ENCODE data around the gene PPIL1. TPM values are rescaled to one million over a fixed set of nuclear protein-coding genes. Genes with fewer than 3 reads are reported as not detected.

The PPIL1 gene
- total and polyA plus RNA-seq, 2 donors (not counting 1 experiment from before 2014, with no cell fraction given), result 17.5 to 30.6 TPM

GRCh38 chr6:36875250-36875633 is 639 bp upstream of the PPIL1 start:
- peaks cover 3% of the 10 kb centered on the region for H3K4me1 ChIP-seq (ENCODE audit: control insufficient read depth, extremely low read depth, insufficient read depth, low read length)

GRCh38 chr6:36873612-36874442 is 776 bp downstream of the PPIL1 start:
- Histone ChIP-seq H3K4me2 (ENCODE audit: extremely low read depth, insufficient read depth, low read length) (peak overlapping the region; percentile 97), H3K27ac (ENCODE audit: insufficient read depth, low read length) (peak overlapping the region; percentile 98), H3K36me3 (ENCODE audit: control insufficient read depth, insufficient read depth, low read length) (no peaks in the 10 kb centered on the region), H3K9me3 (ENCODE audit: control insufficient read depth, insufficient read depth, low read depth, low read length) (no peaks in the 10 kb centered on the region), H4K20me1 (ENCODE audit: control insufficient read depth, extremely low read depth, insufficient read depth, low read length) (no peaks in the 10 kb centered on the region), H2AFZ (ENCODE audit: low read length) (peak overlapping the region; percentile 100), H3K4me3 (replicated peaks in 1 of 4; ENCODE audit: control extremely low read depth in 1 of 4, insufficient read depth in 1 of 4, low read depth in 3 of 4, low read length in 4 of 4) (peak overlapping the region; percentile 79 to 96 (median 94)), H3K9ac (ENCODE audit: insufficient read depth, low read length) (peak overlapping the region; percentile 97), H3K79me2 (ENCODE audit: control insufficient read depth, insufficient read depth, low read length) (peaks cover 14% of the 10 kb centered on the region), H3K27me3 (ENCODE audit: control insufficient read depth, insufficient read depth, low read length) (no peaks in the 10 kb centered on the region), H3K4me1 (ENCODE audit: control insufficient read depth, extremely low read depth, insufficient read depth, low read length) (peaks cover 3% of the 10 kb centered on the region)
- no peak for TF ChIP-seq EZH2 (IDR thresholded peaks at IDR 0.05; ENCODE audit: low read length, missing control alignments)
- DNase-seq (ENCODE audit: low read depth in 2 of 2), result peak in 1 of 2 donors; percentile 26

More at GRCh38 chr6:36875250-36875633, 639 bp upstream of the PPIL1 start:
- H3K27ac ChIP-seq (ENCODE audit: insufficient read depth, low read length), result peak overlapping the region; percentile 98
- H3K4me3 ChIP-seq (replicated peaks in 1 of 4; ENCODE audit: control extremely low read depth in 1 of 4, insufficient read depth in 1 of 4, low read depth in 3 of 4, low read length in 4 of 4), result peak overlapping the region; percentile 79 to 96 (median 94)
- peak overlapping the region; percentile 48 for H3K4me2 ChIP-seq (ENCODE audit: extremely low read depth, insufficient read depth, low read length)
- no peaks in the 10 kb centered on the region for H4K20me1 ChIP-seq (ENCODE audit: control insufficient read depth, extremely low read depth, insufficient read depth, low read length)
- TF ChIP-seq CTCF (conservative IDR thresholded peaks at IDR 0.05 in 1 of 2, IDR thresholded peaks at IDR 0.05 in 1 of 2; ENCODE audit: low read depth in 1 of 2, low read length in 2 of 2) (no peak), EZH2 (IDR thresholded peaks at IDR 0.05; ENCODE audit: low read length, missing control alignments) (no peak)
- peaks cover 14% of the 10 kb centered on the region for H3K79me2 ChIP-seq (ENCODE audit: control insufficient read depth, insufficient read depth, low read length)
- H3K27me3 ChIP-seq (ENCODE audit: control insufficient read depth, insufficient read depth, low read length), result no peaks in the 10 kb centered on the region
- H3K9me3 ChIP-seq (ENCODE audit: control insufficient read depth, insufficient read depth, low read depth, low read length), result no peaks in the 10 kb centered on the region
- no peaks in the 10 kb centered on the region for H3K36me3 ChIP-seq (ENCODE audit: control insufficient read depth, insufficient read depth, low read length)
- H3K9ac ChIP-seq (ENCODE audit: insufficient read depth, low read length), result peak overlapping the region; percentile 97
- no peak for DNase-seq (ENCODE audit: low read depth in 2 of 2)
- peak overlapping the region; percentile 100 for H2AFZ ChIP-seq (ENCODE audit: low read length)

GRCh38 chr6:36873115-36873514 is 1.5 kb downstream of the PPIL1 start:
- Histone ChIP-seq H3K27ac (ENCODE audit: insufficient read depth, low read length) (no peak overlapping the region), H3K4me1 (ENCODE audit: control insufficient read depth, extremely low read depth, insufficient read depth, low read length) (peaks cover 3% of the 10 kb centered on the region), H3K27me3 (ENCODE audit: control insufficient read depth, insufficient read depth, low read length) (no peaks in the 10 kb centered on the region), H3K9me3 (ENCODE audit: control insufficient read depth, insufficient read depth, low read depth, low read length) (no peaks in the 10 kb centered on the region), H3K4me2 (ENCODE audit: extremely low read depth, insufficient read depth, low read length) (peak overlapping the region; percentile 97), H3K79me2 (ENCODE audit: control insufficient read depth, insufficient read depth, low read length) (peaks cover 14% of the 10 kb centered on the region), H3K4me3 (replicated peaks in 1 of 4; ENCODE audit: control extremely low read depth in 1 of 4, insufficient read depth in 1 of 4, low read depth in 3 of 4, low read length in 4 of 4) (no peak overlapping the region), H3K9ac (ENCODE audit: insufficient read depth, low read length) (no peak overlapping the region), H3K36me3 (ENCODE audit: control insufficient read depth, insufficient read depth, low read length) (no peaks in the 10 kb centered on the region), H4K20me1 (ENCODE audit: control insufficient read depth, extremely low read depth, insufficient read depth, low read length) (no peaks in the 10 kb centered on the region), H2AFZ (ENCODE audit: low read length) (no peak overlapping the region)
- TF ChIP-seq CTCF (conservative IDR thresholded peaks at IDR 0.05 in 1 of 2, IDR thresholded peaks at IDR 0.05 in 1 of 2; ENCODE audit: low read depth in 1 of 2, low read length in 2 of 2) (no peak), EZH2 (IDR thresholded peaks at IDR 0.05; ENCODE audit: low read length, missing control alignments) (no peak)
- no peak for DNase-seq (ENCODE audit: low read depth in 2 of 2)

All from fibroblast of lung (primary cell).